ENCODE results near the gene FCRL5. TPM values are rescaled to one million over a fixed set of nuclear protein-coding genes. Genes with fewer than 3 reads are reported as not detected.

FCRL5 gene
- total and polyA plus RNA-seq, 10 of the 15 experiments (the other 5 are each of a cell fraction or from before 2014, with no cell fraction given) = 1.1 to 136 (median 7.0) TPM

GRCh38 chr1:157471531-157471930 is 80.8 kb downstream of the FCRL5 start (continued):
- TF ChIP-seq TCF3 (IDR thresholded peaks at IDR 0.05; ENCODE audit: borderline replicate concordance, insufficient read depth, low read depth, low read length) (no peak), E2F4 (IDR thresholded peaks at IDR 0.05; ENCODE audit: low read depth, low read length) (no peak), SREBF1 (IDR thresholded peaks at IDR 0.05; ENCODE audit: low read length) (no peak), TARDBP (IDR thresholded peaks at IDR 0.05; ENCODE audit: borderline replicate concordance) (no peak)

DNA sequence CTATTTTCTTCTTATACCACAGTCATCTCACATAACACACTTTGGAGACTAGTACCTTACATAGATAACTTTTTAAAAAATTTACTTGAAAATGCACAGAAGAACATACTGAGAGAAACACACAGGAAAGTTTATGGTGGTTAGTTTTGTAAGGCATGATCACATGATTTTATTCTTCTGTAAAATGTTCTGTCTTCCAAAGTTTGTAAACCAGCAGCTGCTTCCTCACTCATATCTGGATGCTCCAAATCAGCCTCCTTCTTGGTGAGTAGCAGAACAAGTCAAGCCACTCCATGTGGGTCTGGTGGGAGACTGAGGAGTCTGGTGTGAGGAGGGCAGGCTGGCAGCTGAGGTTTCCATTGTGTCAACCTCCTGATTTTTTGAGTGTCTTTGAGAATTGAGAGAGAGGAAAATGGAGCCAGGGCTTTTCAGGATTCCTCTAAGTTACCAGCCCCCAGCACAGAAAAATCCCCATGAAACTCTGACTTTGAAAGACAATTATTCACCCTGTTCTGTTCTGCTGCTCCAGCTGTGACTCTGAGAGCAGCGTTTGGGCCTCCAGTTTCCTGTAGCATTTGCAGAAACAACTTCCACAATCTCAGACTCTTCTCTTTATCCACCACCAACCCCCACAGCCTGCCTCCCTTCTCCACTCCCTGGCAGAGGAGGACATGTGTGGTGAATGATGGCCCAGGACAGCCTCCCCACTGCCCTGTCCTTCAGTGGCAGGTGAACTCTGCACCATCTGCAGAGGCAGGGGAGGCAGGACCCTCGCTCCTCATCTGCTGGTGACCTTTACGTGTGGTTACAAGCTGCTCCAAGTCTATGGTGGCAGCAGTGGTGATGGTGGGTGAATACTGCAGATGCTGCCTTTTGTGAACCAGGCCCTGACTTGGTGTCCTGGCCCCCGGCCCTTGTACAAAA is 82.3 kb downstream of the FCRL5 start:
- no peak overlapping the region for H3K4me2 ChIP-seq (ENCODE audit: control insufficient read depth, insufficient read depth)
- no peaks in the 10 kb centered on the region for H4K20me1 ChIP-seq (ENCODE audit: control insufficient read depth, insufficient read depth)
- ChIA-PET POLR2A (no interaction called here), SMC1A (ENCODE audit: uncharacterized antibody, unreplicated experiment) (interaction anchor here (1.6 kb wide), 1 partner anchor 13 kb away, joined by 3 read pairs; no protein-coding TSS in a partner anchor), RAD21 (ENCODE audit: unreplicated experiment) (interaction anchor here (1.1 kb wide), 1 partner anchor 17 kb away, joined by 3 read pairs; no protein-coding TSS in a partner anchor), CTCF (interaction anchor here (0.6 kb wide), 1 partner anchor 88 kb away, joined by 3 read pairs; no protein-coding TSS in a partner anchor)
- no peaks in the 10 kb centered on the region for H3K9me3 ChIP-seq (replicated peaks; ENCODE audit: control insufficient read depth, insufficient read depth, low read length)
- in situ Hi-C loops (cut with MboI) = no loop called here
- no peaks in the 10 kb centered on the region for H3K4me1 ChIP-seq (ENCODE audit: control insufficient read depth, insufficient read depth, low read length)
- no peaks in the 10 kb centered on the region for H3K79me2 ChIP-seq (ENCODE audit: control insufficient read depth, insufficient read depth, low read length)
- ATAC-seq = no peak
- no peak for FAIRE-seq
- no peak for DNase-seq (ENCODE audit: low read depth, low spot score)
- H3K27ac ChIP-seq (ENCODE audit: control insufficient read depth, insufficient read depth) = no peak overlapping the region
- no peaks in the 10 kb centered on the region; a peak in 2 of 4 replicates for H3K27me3 ChIP-seq (replicated peaks in 1 of 2; ENCODE audit: control insufficient read depth in 2 of 2, insufficient read depth in 2 of 2, low read length in 1 of 2)
- H3K9ac ChIP-seq (ENCODE audit: control insufficient read depth, insufficient read depth, low read length) = no peak overlapping the region
- H2AFZ ChIP-seq (ENCODE audit: control insufficient read depth, low read depth, low read length) = no peak overlapping the region
- BruUV-seq (replicated peaks) = no TSS peak
- H3K4me3 ChIP-seq = no peak overlapping the region
- TF ChIP-seq, protein P1, sequence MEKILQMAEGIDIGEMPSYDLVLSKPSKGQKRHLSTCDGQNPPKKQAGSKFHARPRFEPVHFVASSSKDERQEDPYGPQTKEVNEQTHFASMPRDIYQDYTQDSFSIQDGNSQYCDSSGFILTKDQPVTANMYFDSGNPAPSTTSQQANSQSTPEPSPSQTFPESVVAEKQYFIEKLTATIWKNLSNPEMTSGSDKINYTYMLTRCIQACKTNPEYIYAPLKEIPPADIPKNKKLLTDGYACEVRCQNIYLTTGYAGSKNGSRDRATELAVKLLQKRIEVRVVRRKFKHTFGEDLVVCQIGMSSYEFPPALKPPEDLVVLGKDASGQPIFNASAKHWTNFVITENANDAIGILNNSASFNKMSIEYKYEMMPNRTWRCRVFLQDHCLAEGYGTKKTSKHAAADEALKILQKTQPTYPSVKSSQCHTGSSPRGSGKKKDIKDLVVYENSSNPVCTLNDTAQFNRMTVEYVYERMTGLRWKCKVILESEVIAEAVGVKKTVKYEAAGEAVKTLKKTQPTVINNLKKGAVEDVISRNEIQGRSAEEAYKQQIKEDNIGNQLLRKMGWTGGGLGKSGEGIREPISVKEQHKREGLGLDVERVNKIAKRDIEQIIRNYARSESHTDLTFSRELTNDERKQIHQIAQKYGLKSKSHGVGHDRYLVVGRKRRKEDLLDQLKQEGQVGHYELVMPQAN (conservative IDR thresholded peaks at IDR 0.05) = no peak
- peak; percentile 83 for TF ChIP-seq RAD51 (IDR thresholded peaks at IDR 0.05)
- 0% methylated on average over 4 of the region's 4 CpGs for WGBS (ENCODE audit: insufficient coverage, insufficient replicate concordance, low lambda C conversion rate, missing lambda C conversion rate)
- intact Hi-C loops (cut with micrococcal nuclease; ENCODE audit: unreplicated experiment) = no loop called here
- no peaks in the 10 kb centered on the region for H3K36me3 ChIP-seq (ENCODE audit: control insufficient read depth in 2 of 2, insufficient read depth in 2 of 2, low read length in 1 of 2)

All from GM12878 (cell line).